H9 (cell line): Measurements from ENCODE around the gene HTRA1. TPM values are rescaled to one million over a fixed set of nuclear protein-coding genes. Genes with fewer than 3 reads are reported as not detected.

Experiments used
- DNase-seq: peaks from one replicate; pipeline ENCODE4 v3.0.0-alpha.2; 2017
- H2AFZ ChIP-seq: one replicate; pipeline ENCODE4 v1.6.1; 2013; ENCODE audit warnings: mild to moderate bottlenecking, low read length, control low read depth, moderate library complexity
- H2AK5ac ChIP-seq: 2 replicates; pipeline ENCODE4 v1.6.1; 2013; ENCODE audit warnings: low read length, control low read depth, mixed read lengths; ENCODE audit not compliant: insufficient read length
- H2BK120ac ChIP-seq: one replicate; pipeline ENCODE4 v1.6.1; 2013; ENCODE audit warnings: low read depth, mild to moderate bottlenecking, low read length, control low read depth, inconsistent platforms; ENCODE audit not compliant: poor library complexity, severe bottlenecking
- H2BK12ac ChIP-seq: 2 replicates; pipeline ENCODE4 v1.6.1; 2013; ENCODE audit warnings: low read length, control low read depth, mixed read lengths, low read depth; ENCODE audit not compliant: insufficient read length
- H2BK15ac ChIP-seq: 2 replicates; pipeline ENCODE4 v1.6.1; 2013; ENCODE audit warnings: low read depth, low read length, control low read depth
- H2BK20ac ChIP-seq: one replicate; pipeline ENCODE4 v1.6.1; 2013; ENCODE audit warnings: low read depth, mild to moderate bottlenecking, low read length, control low read depth, inconsistent platforms; ENCODE audit not compliant: poor library complexity, severe bottlenecking
- H2BK5ac ChIP-seq: 2 replicates; pipeline ENCODE4 v1.6.1; 2013; ENCODE audit warnings: low read length, control low read depth, mixed read lengths; ENCODE audit not compliant: insufficient read length
- H3K14ac ChIP-seq: 2 replicates; pipeline ENCODE4 v1.6.1; 2013; ENCODE audit warnings: low read length, control low read depth; ENCODE audit not compliant: insufficient read depth
- H3K18ac ChIP-seq: 2 replicates; pipeline ENCODE4 v1.6.1; 2013; ENCODE audit warnings: low read depth, mild to moderate bottlenecking, mixed read lengths, low read length, control low read depth; ENCODE audit not compliant: insufficient read length
- H3K23ac ChIP-seq: 2 replicates; pipeline ENCODE4 v1.6.1; 2013; ENCODE audit warnings: low read length, control low read depth, mixed read lengths, low read depth; ENCODE audit not compliant: insufficient read length
- H3K23me2 ChIP-seq: 2 replicates; pipeline ENCODE4 v1.6.1; 2013; ENCODE audit warnings: low read depth, mild to moderate bottlenecking, mixed read lengths, low read length, control low read depth; ENCODE audit not compliant: insufficient read length, poor library complexity, severe bottlenecking
- H3K27ac ChIP-seq: 2 replicates; pipeline ENCODE4 v1.5.1; 2013; ENCODE audit warnings: low read length, control low read depth, mixed read lengths, low read depth; ENCODE audit not compliant: insufficient read length
- H3K27me3 ChIP-seq: 2 replicates; pipeline ENCODE4 v1.6.1; 2013; ENCODE audit warnings: low read length, control low read depth, inconsistent platforms; ENCODE audit not compliant: insufficient read depth
- H3K4ac ChIP-seq: 2 replicates; pipeline ENCODE4 v1.6.1; 2013; ENCODE audit warnings: low read depth, mild to moderate bottlenecking, control low read depth, inconsistent platforms, low read length, moderate library complexity
- H3K4me1 ChIP-seq: 2 replicates; pipeline ENCODE4 v1.6.1; 2013; ENCODE audit warnings: low read length, control low read depth, inconsistent platforms; ENCODE audit not compliant: insufficient read depth
- H3K4me2 ChIP-seq: 2 replicates; pipeline ENCODE4 v1.6.1; 2013; ENCODE audit warnings: low read length, control low read depth, mixed read lengths; ENCODE audit not compliant: insufficient read length, insufficient read depth
- H3K56ac ChIP-seq: 2 replicates; pipeline ENCODE4 v1.6.1; 2013; ENCODE audit warnings: low read depth, mild to moderate bottlenecking, mixed read lengths, low read length, control low read depth; ENCODE audit not compliant: insufficient read length
- H3K79me1 ChIP-seq: 2 replicates; pipeline ENCODE4 v1.6.1; 2013; ENCODE audit warnings: low read depth, mild to moderate bottlenecking, moderate library complexity, low read length, control low read depth, inconsistent platforms; ENCODE audit not compliant: insufficient read depth, poor library complexity, severe bottlenecking
- H3K79me2 ChIP-seq: 2 replicates; pipeline ENCODE4 v1.6.1; 2013; ENCODE audit warnings: low read length, control low read depth, inconsistent platforms; ENCODE audit not compliant: insufficient read depth
- H3K9ac ChIP-seq: 2 replicates; pipeline ENCODE4 v1.6.1; 2013; ENCODE audit warnings: low read length, control low read depth, mixed read lengths; ENCODE audit not compliant: insufficient read length; ENCODE audit errors: extremely low read depth
- H3K9me3 ChIP-seq: one replicate; pipeline ENCODE4 v1.6.1; 2013; ENCODE audit warnings: low read depth, low read length, inconsistent platforms; ENCODE audit not compliant: control insufficient read depth
- H3T11ph ChIP-seq: one replicate; pipeline ENCODE4 v1.6.1; 2013; ENCODE audit warnings: mild to moderate bottlenecking, low read length, control low read depth, inconsistent platforms
- H4K20me1 ChIP-seq: one replicate; pipeline ENCODE4 v1.6.1; 2013; ENCODE audit not compliant: control insufficient read depth, insufficient read length, insufficient read depth
- H4K5ac ChIP-seq: 2 replicates; pipeline ENCODE4 v1.6.1; 2013; ENCODE audit warnings: low read depth, mild to moderate bottlenecking, mixed read lengths, low read length, control low read depth; ENCODE audit not compliant: insufficient read length
- H4K8ac ChIP-seq: replicated peaks from 2 replicates; pipeline ENCODE4 v1.6.1; 2013; ENCODE audit warnings: low read length, control low read depth, mixed read lengths, low read depth; ENCODE audit not compliant: insufficient read length
- H4K91ac ChIP-seq: 2 replicates; pipeline ENCODE4 v1.6.1; 2013; ENCODE audit warnings: low read depth, mild to moderate bottlenecking, moderate library complexity, mixed read lengths, low read length, control low read depth; ENCODE audit not compliant: insufficient read length
- H3K27ac Mint-ChIP-seq, 3 experiments: 2 replicates in 2 of 3; 3 replicates in 1 of 3; pipeline ENCODE4 v1.8.0; 2020 to 2021; ENCODE audit warnings: mixed read lengths in 3 of 3, mild to moderate bottlenecking in 1 of 3, moderate library complexity in 1 of 3
- H3K27me3 Mint-ChIP-seq: 2 replicates; pipeline ENCODE4 v1.8.0; 2021; ENCODE audit warnings: low read depth, mild to moderate bottlenecking, moderate library complexity, mixed read lengths
- H3K36me3 Mint-ChIP-seq, 3 experiments: 2 replicates in 2 of 3; 3 replicates in 1 of 3; pipeline ENCODE4 v1.8.0; 2020 to 2021; ENCODE audit warnings: low read depth in 3 of 3, mixed read lengths in 3 of 3; ENCODE audit not compliant: insufficient read depth in 1 of 3
- H3K4me1 Mint-ChIP-seq, 2 experiments: 2 replicates each; pipeline ENCODE4 v1.8.0; 2020; ENCODE audit warnings: mixed read lengths in 2 of 2
- H3K4me3 Mint-ChIP-seq, 2 experiments: 2 replicates in 1 of 2; 3 replicates in 1 of 2; pipeline ENCODE4 v1.8.0; 2020 to 2021; ENCODE audit warnings: mild to moderate bottlenecking in 2 of 2, mixed read lengths in 2 of 2, moderate library complexity in 1 of 2
- H3K9me3 Mint-ChIP-seq, 2 experiments: 2 replicates in 1 of 2; 3 replicates in 1 of 2; pipeline ENCODE4 v1.8.0; 2020; ENCODE audit warnings: mild to moderate bottlenecking in 2 of 2, mixed read lengths in 2 of 2, moderate library complexity in 1 of 2
- WGBS: extraction: QIAGEN DNeasy Blood & Tissue Kit; methylation state at CpG from one replicate; pipeline ENCODE4 v1.1.7; 2013; ENCODE audit warnings: missing lambda C conversion rate, low lambda C conversion rate, mixed read lengths; ENCODE audit not compliant: insufficient read length; ENCODE audit errors: extremely low coverage; 5-methylcytosine and 5-hydroxymethylcytosine counted together
- total RNA-seq: library from RNA; stranded (reverse); gene quantifications from 2 replicates; pipeline ENCODE4 v1.2.1, GENCODE V29; 2021
- TF ChIP-seq, protein P1 (sequence below): fragments of 200-600 bp; sonication (generic); conservative IDR thresholded peaks from 3 replicates; pipeline ENCODE4 v1.8.0; 2021; ENCODE audit warnings: antibody characterized with exemption, mild to moderate bottlenecking

Gene HTRA1
- total RNA-seq, 1 experiment from 2014 or later = 11.1 TPM

DNA sequence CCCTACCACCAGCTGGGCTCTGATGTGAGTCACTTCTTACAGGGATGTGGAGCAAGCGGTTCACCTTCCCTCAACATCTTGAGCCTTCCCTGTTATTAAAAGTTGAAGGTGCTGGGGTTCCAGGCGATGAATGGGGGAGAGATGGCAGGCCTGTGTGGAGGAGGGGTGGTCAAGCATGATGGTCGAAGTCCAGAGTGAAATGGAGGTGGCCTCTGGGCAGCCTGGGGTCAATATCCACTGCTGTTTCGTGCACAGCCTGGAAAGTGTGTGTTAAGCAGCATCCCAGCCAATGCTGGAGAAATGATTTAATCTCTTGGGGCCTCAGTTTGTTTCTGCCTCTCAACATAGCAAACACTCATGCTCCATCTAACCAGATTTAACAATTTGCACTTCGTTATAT, 65.5 kb downstream of the HTRA1 start:
- Mint-ChIP-seq H3K27me3 (peaks cover 7% of the 10 kb centered on the region), H3K4me1 (peaks cover 3 to 5% of the 10 kb centered on the region in 2 experiments; a peak in 1 of 4 replicates), H3K4me3 (no peak overlapping the region), H3K9me3 (peaks cover 4 to 8% of the 10 kb centered on the region in 2 experiments; a peak in 4 of 5 replicates), H3K36me3 (peaks cover 0 to 2% (median 0%) of the 10 kb centered on the region in 3 experiments; a peak in 2 of 7 replicates), H3K27ac (no peak overlapping the region; a peak in 1 of 7 replicates)
- no CpG with 5 or more reads among the region's 5 CpGs for WGBS
- H3K56ac ChIP-seq = no peak overlapping the region
- no peak overlapping the region for H4K8ac ChIP-seq
- TF ChIP-seq, protein P1, sequence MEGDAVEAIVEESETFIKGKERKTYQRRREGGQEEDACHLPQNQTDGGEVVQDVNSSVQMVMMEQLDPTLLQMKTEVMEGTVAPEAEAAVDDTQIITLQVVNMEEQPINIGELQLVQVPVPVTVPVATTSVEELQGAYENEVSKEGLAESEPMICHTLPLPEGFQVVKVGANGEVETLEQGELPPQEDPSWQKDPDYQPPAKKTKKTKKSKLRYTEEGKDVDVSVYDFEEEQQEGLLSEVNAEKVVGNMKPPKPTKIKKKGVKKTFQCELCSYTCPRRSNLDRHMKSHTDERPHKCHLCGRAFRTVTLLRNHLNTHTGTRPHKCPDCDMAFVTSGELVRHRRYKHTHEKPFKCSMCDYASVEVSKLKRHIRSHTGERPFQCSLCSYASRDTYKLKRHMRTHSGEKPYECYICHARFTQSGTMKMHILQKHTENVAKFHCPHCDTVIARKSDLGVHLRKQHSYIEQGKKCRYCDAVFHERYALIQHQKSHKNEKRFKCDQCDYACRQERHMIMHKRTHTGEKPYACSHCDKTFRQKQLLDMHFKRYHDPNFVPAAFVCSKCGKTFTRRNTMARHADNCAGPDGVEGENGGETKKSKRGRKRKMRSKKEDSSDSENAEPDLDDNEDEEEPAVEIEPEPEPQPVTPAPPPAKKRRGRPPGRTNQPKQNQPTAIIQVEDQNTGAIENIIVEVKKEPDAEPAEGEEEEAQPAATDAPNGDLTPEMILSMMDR = no peak
- H3K9ac ChIP-seq = no peak overlapping the region
- no peaks in the 10 kb centered on the region for H3K79me1 ChIP-seq
- H3K27ac ChIP-seq = no peak overlapping the region
- no peak overlapping the region for H3T11ph ChIP-seq
- H4K91ac ChIP-seq = no peak overlapping the region
- no peaks in the 10 kb centered on the region for H4K20me1 ChIP-seq
- no peak overlapping the region for H3K14ac ChIP-seq
- H3K23ac ChIP-seq = no peak overlapping the region
- H4K5ac ChIP-seq = no peak overlapping the region
- H2BK20ac ChIP-seq = no peak overlapping the region
- no peaks in the 10 kb centered on the region for H3K4me1 ChIP-seq
- H3K4ac ChIP-seq = no peak overlapping the region
- H2BK120ac ChIP-seq = no peak overlapping the region
- no peaks in the 10 kb centered on the region for H3K79me2 ChIP-seq
- H2AK5ac ChIP-seq = no peak overlapping the region
- DNase-seq = no peak
- no peak overlapping the region for H2BK12ac ChIP-seq
- no peaks in the 10 kb centered on the region for H3K27me3 ChIP-seq
- no peaks in the 10 kb centered on the region for H3K9me3 ChIP-seq
- H2BK15ac ChIP-seq = no peak overlapping the region
- H2BK5ac ChIP-seq = no peak overlapping the region
- H3K18ac ChIP-seq = no peak overlapping the region
- H3K4me2 ChIP-seq = no peak overlapping the region
- H3K23me2 ChIP-seq = no peaks in the 10 kb centered on the region
- no peak overlapping the region for H2AFZ ChIP-seq
